GM18511 (cell line): ENCODE results near the gene KCNH1.
"Not testable (repeated sequence)": the region's sequence is repeated elsewhere in the genome, so short reads cannot be mapped to it uniquely, and the experiment has no call there.

Source experiments
- ATAC-seq: cut with Tn5 transposase; IDR thresholded peaks from one replicate; pipeline ENCODE4 v1.9.1; 2021; ENCODE audit warnings: mild to moderate bottlenecking, moderate library complexity; ENCODE audit not compliant: unreplicated experiment

The KCNH1 gene

GRCh38 chr1:210691039-210691610 lies 442.8 kb downstream of the KCNH1 start:
- ATAC-seq, result no peak

- ATAC-seq, result no peak
Observed at GRCh38 chr1:210690236-210690635, 443.7 kb downstream of the KCNH1 start.

GRCh38 chr1:210689826-210690225 lies 444.1 kb downstream of the KCNH1 start:
- ATAC-seq, result no peak

- ATAC-seq, result no peak
Observed at GRCh38 chr1:210688512-210689234, 445.3 kb downstream of the KCNH1 start.

- ATAC-seq, result no peak
Observed at GRCh38 chr1:210687582-210688279, 446.2 kb downstream of the KCNH1 start.

- ATAC-seq, result no peak
Observed at GRCh38 chr1:210686841-210687240, 447.1 kb downstream of the KCNH1 start.

- peak; percentile 10 for ATAC-seq
Observed at GRCh38 chr1:210685295-210685650, 448.7 kb downstream of the KCNH1 start.

GRCh38 chr1:210684466-210685294 lies 449.3 kb downstream of the KCNH1 start:
- ATAC-seq, result peak; percentile 91

GRCh38 chr1:210683403-210684047 lies 450.4 kb downstream of the KCNH1 start:
- ATAC-seq, result no peak

GRCh38 chr1:210681158-210681557 lies 452.8 kb downstream of the KCNH1 start:
- no peak for ATAC-seq

- ATAC-seq, result no peak
Observed at GRCh38 chr1:210678306-210678705, 455.6 kb downstream of the KCNH1 start.

GRCh38 chr1:210677533-210677932 lies 456.4 kb downstream of the KCNH1 start:
- ATAC-seq, result peak; percentile 77

- no peak for ATAC-seq
Observed at GRCh38 chr1:210676539-210676938, 457.4 kb downstream of the KCNH1 start.

GRCh38 chr1:210674151-210674550 lies 459.8 kb downstream of the KCNH1 start:
- ATAC-seq, result no peak

- no peak for ATAC-seq
Observed at GRCh38 chr1:210669951-210670350, 464.0 kb downstream of the KCNH1 start.

GRCh38 chr1:210663730-210664573 lies 470.0 kb downstream of the KCNH1 start:
- ATAC-seq, result no peak

GRCh38 chr1:210662291-210663050 lies 471.5 kb downstream of the KCNH1 start:
- ATAC-seq, result no peak

GRCh38 chr1:210661520-210661919 lies 472.4 kb downstream of the KCNH1 start:
- not testable (repeated sequence) for ATAC-seq

GRCh38 chr1:210657806-210658205 lies 476.1 kb downstream of the KCNH1 start:
- ATAC-seq, result no peak
